Measurements from ENCODE around the gene PSMD9.
"Not testable (repeated sequence)": the region's sequence is repeated elsewhere in the genome, so short reads cannot be mapped to it uniquely, and the experiment has no call there.

The PSMD9 gene

GRCh38 chr12:121873216-121873569 is 15.4 kb upstream of the PSMD9 start:
- no peak for TF ChIP-seq CTCF (IDR thresholded peaks at IDR 0.05; ENCODE audit: borderline replicate concordance, extremely low read depth, low read length, poor library complexity, severe bottlenecking)
- no peak for TF ChIP-seq EZH2 (IDR thresholded peaks at IDR 0.05; ENCODE audit: borderline replicate concordance, low read depth, low read length, severe bottlenecking)
- Histone ChIP-seq H3K9me3 (ENCODE audit: insufficient read depth, low read length, severe bottlenecking) (no peaks in the 10 kb centered on the region), H3K79me2 (ENCODE audit: insufficient read depth, low read length) (no peaks in the 10 kb centered on the region), H3K27me3 (ENCODE audit: insufficient read depth, low read length, poor library complexity) (no peaks in the 10 kb centered on the region), H4K20me1 (ENCODE audit: insufficient read depth, low read length) (no peaks in the 10 kb centered on the region), H3K9ac (ENCODE audit: low read depth, low read length) (no peak overlapping the region), H3K36me3 (ENCODE audit: insufficient read depth, low read length) (no peaks in the 10 kb centered on the region), H3K27ac (ENCODE audit: low read length) (no peak overlapping the region), H2AFZ (ENCODE audit: low read depth, low read length) (no peak overlapping the region), H3K4me1 (ENCODE audit: insufficient read depth, low read length) (no peaks in the 10 kb centered on the region), H3K4me3 (ENCODE audit: low read depth in 1 of 2, low read length in 2 of 2) (no peak overlapping the region), H3K4me2 (ENCODE audit: insufficient read depth, low read length) (no peak overlapping the region)
- ATAC-seq (ENCODE audit: insufficient read depth, low read depth) (no peak), DNase-seq (no peak)

GRCh38 chr12:121874071-121874470 is 14.5 kb upstream of the PSMD9 start:
- Histone ChIP-seq H3K36me3 (ENCODE audit: insufficient read depth, low read length) (no peaks in the 10 kb centered on the region), H3K9ac (ENCODE audit: low read depth, low read length) (no peak overlapping the region), H4K20me1 (ENCODE audit: insufficient read depth, low read length) (no peaks in the 10 kb centered on the region), H3K79me2 (ENCODE audit: insufficient read depth, low read length) (no peaks in the 10 kb centered on the region), H2AFZ (ENCODE audit: low read depth, low read length) (no peak overlapping the region), H3K9me3 (ENCODE audit: insufficient read depth, low read length, severe bottlenecking) (no peaks in the 10 kb centered on the region), H3K4me2 (ENCODE audit: insufficient read depth, low read length) (no peak overlapping the region), H3K4me1 (ENCODE audit: insufficient read depth, low read length) (no peaks in the 10 kb centered on the region), H3K27ac (ENCODE audit: low read length) (no peak overlapping the region), H3K27me3 (ENCODE audit: insufficient read depth, low read length, poor library complexity) (no peaks in the 10 kb centered on the region), H3K4me3 (ENCODE audit: low read depth in 1 of 2, low read length in 2 of 2) (no peak overlapping the region)
- ATAC-seq (ENCODE audit: insufficient read depth, low read depth) = no peak
- no peak for DNase-seq
- no peak for TF ChIP-seq EZH2 (IDR thresholded peaks at IDR 0.05; ENCODE audit: borderline replicate concordance, low read depth, low read length, severe bottlenecking)
- no peak for TF ChIP-seq CTCF (IDR thresholded peaks at IDR 0.05; ENCODE audit: borderline replicate concordance, extremely low read depth, low read length, poor library complexity, severe bottlenecking)

- ATAC-seq (ENCODE audit: insufficient read depth, low read depth) (no peak), DNase-seq (no peak)
- no peaks in the 10 kb centered on the region for H3K27me3 ChIP-seq (ENCODE audit: insufficient read depth, low read length, poor library complexity)
- no peak overlapping the region for H3K4me2 ChIP-seq (ENCODE audit: insufficient read depth, low read length)
- H3K4me1 ChIP-seq (ENCODE audit: insufficient read depth, low read length) = no peaks in the 10 kb centered on the region
- H3K27ac ChIP-seq (ENCODE audit: low read length) = no peak overlapping the region
- H3K79me2 ChIP-seq (ENCODE audit: insufficient read depth, low read length) = no peaks in the 10 kb centered on the region
- H2AFZ ChIP-seq (ENCODE audit: low read depth, low read length) = no peak overlapping the region
- no peaks in the 10 kb centered on the region for H4K20me1 ChIP-seq (ENCODE audit: insufficient read depth, low read length)
- no peak for TF ChIP-seq CTCF (IDR thresholded peaks at IDR 0.05; ENCODE audit: borderline replicate concordance, extremely low read depth, low read length, poor library complexity, severe bottlenecking)
- no peak for TF ChIP-seq EZH2 (IDR thresholded peaks at IDR 0.05; ENCODE audit: borderline replicate concordance, low read depth, low read length, severe bottlenecking)
- H3K36me3 ChIP-seq (ENCODE audit: insufficient read depth, low read length) = no peaks in the 10 kb centered on the region
- no peak overlapping the region for H3K4me3 ChIP-seq (ENCODE audit: low read depth in 1 of 2, low read length in 2 of 2)
- H3K9ac ChIP-seq (ENCODE audit: low read depth, low read length) = no peak overlapping the region
- no peaks in the 10 kb centered on the region for H3K9me3 ChIP-seq (ENCODE audit: insufficient read depth, low read length, severe bottlenecking)
Measured at GRCh38 chr12:121875582-121875981, 13.0 kb upstream of the PSMD9 start.

- not testable (repeated sequence) for H3K27me3 ChIP-seq (ENCODE audit: insufficient read depth, low read length, poor library complexity); H3K79me2 ChIP-seq (ENCODE audit: insufficient read depth, low read length); H3K4me2 ChIP-seq (ENCODE audit: insufficient read depth, low read length); H2AFZ ChIP-seq (ENCODE audit: low read depth, low read length); H3K9me3 ChIP-seq (ENCODE audit: insufficient read depth, low read length, severe bottlenecking); H4K20me1 ChIP-seq (ENCODE audit: insufficient read depth, low read length); ATAC-seq (ENCODE audit: insufficient read depth, low read depth); DNase-seq; H3K9ac ChIP-seq (ENCODE audit: low read depth, low read length); H3K27ac ChIP-seq (ENCODE audit: low read length); H3K4me1 ChIP-seq (ENCODE audit: insufficient read depth, low read length); H3K4me3 ChIP-seq (ENCODE audit: low read depth in 1 of 2, low read length in 2 of 2); H3K36me3 ChIP-seq (ENCODE audit: insufficient read depth, low read length)
Measured at GRCh38 chr12:121876080-121876447, 12.5 kb upstream of the PSMD9 start.
